Kidney (tissue), 14 donors: ENCODE data around the gene RTP5. TPM values are rescaled to one million over a fixed set of nuclear protein-coding genes. Genes with fewer than 3 reads are reported as not detected.
A peak's percentile ranks its signal among the peaks of the same experiment; 100 is the strongest.
"Not testable (repeated sequence)": the region's sequence is repeated elsewhere in the genome, so short reads cannot be mapped to it uniquely, and the experiment has no call there.

Source experiments
- DNase-seq, 5 donors: peaks; one replicate each; pipeline ENCODE4 v3.0.0-alpha.2; 2013 to 2020
- FAIRE-seq: peaks from 2 replicates; lab custom pipeline; 2012; peaks lifted over from hg19 to GRCh38; lab: Jason Lieb, UNC
- H3K27ac ChIP-seq, 2 donors: one replicate each; pipeline ENCODE4 v1.7.0; 2013; ENCODE audit warnings: low read depth in 2 of 2, low read length in 2 of 2, inconsistent platforms in 1 of 2
- H3K27me3 ChIP-seq: one replicate; pipeline ENCODE4 v1.7.1; 2013; ENCODE audit warnings: low read length, inconsistent platforms; ENCODE audit not compliant: control insufficient read depth, insufficient read depth
- H3K36me3 ChIP-seq, 3 donors: one replicate each; pipeline versions ENCODE4 v1.7.0 to v1.7.1; 2013; ENCODE audit warnings: low read length in 3 of 3, control low read depth in 1 of 3, inconsistent platforms in 1 of 3; ENCODE audit not compliant: insufficient read depth in 3 of 3, control insufficient read depth in 2 of 3
- H3K4me1 ChIP-seq, 3 donors: one replicate each; pipeline versions ENCODE4 v1.7.0 to v1.7.1; 2013; ENCODE audit warnings: low read length in 3 of 3, inconsistent platforms in 1 of 3, low read depth in 1 of 3; ENCODE audit not compliant: control insufficient read depth in 2 of 3, insufficient read depth in 2 of 3
- H3K4me3 ChIP-seq, 3 donors: one replicate each; pipeline versions ENCODE4 v1.7.0 to v1.8.1; 2013; ENCODE audit warnings: low read length in 3 of 3, control low read depth in 1 of 3, inconsistent platforms in 1 of 3
- H3K9ac ChIP-seq, 3 donors: one replicate each; pipeline versions ENCODE4 v1.7.0 to v1.7.1; 2013; ENCODE audit warnings: low read length in 3 of 3, control low read depth in 1 of 3, inconsistent platforms in 1 of 3
- H3K9me3 ChIP-seq, 3 donors: one replicate each; pipeline versions ENCODE4 v1.7.0 to v1.7.1; 2013; ENCODE audit warnings: low read length in 3 of 3, control low read depth in 1 of 3, inconsistent platforms in 1 of 3; ENCODE audit not compliant: control insufficient read depth in 2 of 3, insufficient read depth in 1 of 3
- CTCF ChIP-seq: IDR thresholded peaks from 3 replicates; pipeline ENCODE4 v1.5.1; 2012; ENCODE audit warnings: mild to moderate bottlenecking, moderate library complexity, borderline replicate concordance; ENCODE audit not compliant: insufficient read depth; ENCODE audit errors: extremely low read depth
- intact Hi-C: fragments of 100-400 bp; cut with DNase I; formaldehyde crosslinking; loops from one replicate; pipeline ENCODE4 v1.11.1; 2022
- polyA plus RNA-seq: library from polyadenylated mRNA; stranded (reverse); fragments of 350-450 nt; fragmentation: Illumina TruSeq; extraction: RNeasy Lipid Tissue Mini Kit (QIAGEN cat#74804); gene quantifications from one replicate; pipeline ENCODE4 v1.2.3, GENCODE V29; 2014; ENCODE audit warnings: low read depth, low replicate concordance; ENCODE audit not compliant: insufficient read depth
- total RNA-seq: library from RNA; stranded (reverse); fragmentation: NEBNext Ultra II Directional; extraction: Animal tissue kit (Norgen Biotek cat#: 25700); gene quantifications from one replicate; pipeline ENCODE4 v1.2.1, GENCODE V29; 2021
- donor health status: control.
- donor health status: control.
- donor health status: control.
- donor health status: control.
- donor health status: control.
- donor health status: DM: yes; HTN: yes; CAD: no.
- donor health status: Normal renal cell carcinoma (clear cell type).

Gene RTP5
- total and polyA plus RNA-seq, 2 donors from 2014 or later, result 0.13 TPM; not detected in 1

- DNase-seq, result peak in 1 of 5 donors; percentile 11
- no peak overlapping the region for H3K27ac ChIP-seq
- no peaks in the 10 kb centered on the region for H3K27me3 ChIP-seq
- H3K4me3 ChIP-seq, result no peak overlapping the region
- no peak for TF ChIP-seq CTCF
- no peaks in the 10 kb centered on the region for H3K36me3 ChIP-seq
- no peak for FAIRE-seq
- no peaks in the 10 kb centered on the region for H3K9me3 ChIP-seq
- H3K9ac ChIP-seq, result no peak overlapping the region
- no peaks in the 10 kb centered on the region for H3K4me1 ChIP-seq
- intact Hi-C loops, result no loop called here
Observed at GRCh38 chr2:241922411-241922810, 52.9 kb downstream of the RTP5 start.

GRCh38 chr2:241922816-241923601 lies 53.5 kb downstream of the RTP5 start:
- H3K27me3 ChIP-seq, H3K36me3 ChIP-seq, H3K9me3 ChIP-seq, intact Hi-C loops, FAIRE-seq, H3K9ac ChIP-seq, H3K4me1 ChIP-seq, H3K4me3 ChIP-seq, H3K27ac ChIP-seq: not testable (repeated sequence)
- peak in 1 of 5 donors; percentile 15 for DNase-seq

Other genes starting within 250 kb of the RTP5 start
- gene THAP4, start 232.6 kb upstream of the RTP5 start, total RNA-seq, result 68.0 TPM
- 184 TPM for gene THAP4, start 232.6 kb upstream of the RTP5 start, polyA plus RNA-seq
- gene ATG4B, start 232.0 kb upstream of the RTP5 start, total RNA-seq, result 81.0 TPM
- gene ATG4B, start 232.0 kb upstream of the RTP5 start, polyA plus RNA-seq, result 56.6 TPM
- 19.0 TPM for gene DTYMK, start 182.9 kb upstream of the RTP5 start, total RNA-seq
- 27.1 TPM for gene DTYMK, start 182.9 kb upstream of the RTP5 start, polyA plus RNA-seq
- gene ING5, start 167.7 kb upstream of the RTP5 start, total RNA-seq, result 27.3 TPM
- 37.7 TPM for gene ING5, start 167.7 kb upstream of the RTP5 start, polyA plus RNA-seq
- 37.0 TPM for gene D2HGDH, start 135.1 kb upstream of the RTP5 start, total RNA-seq
- gene D2HGDH, start 135.1 kb upstream of the RTP5 start, polyA plus RNA-seq, result 49.3 TPM
- gene GAL3ST2, start 92.9 kb upstream of the RTP5 start, total RNA-seq, result 0.19 TPM
- gene GAL3ST2, start 92.9 kb upstream of the RTP5 start, polyA plus RNA-seq, result 0.39 TPM
- 0.76 TPM for gene NEU4, start 60.5 kb upstream of the RTP5 start, total RNA-seq
- gene NEU4, start 60.5 kb upstream of the RTP5 start, polyA plus RNA-seq, result 2.8 TPM
- gene PDCD1, start 10.8 kb upstream of the RTP5 start, total RNA-seq, result 1.6 TPM
- 0.49 TPM for gene PDCD1, start 10.8 kb upstream of the RTP5 start, polyA plus RNA-seq